ENCODE data around the gene PIGW.

Gene PIGW

GRCh38 chr17:36583787-36584186 is 49.0 kb downstream of the PIGW start:
- TF ChIP-seq CTCF (IDR thresholded peaks at IDR 0.05; ENCODE audit: extremely low read depth, insufficient read depth, missing control alignments), result no peak
- in situ Hi-C loops (cut with MboI; ENCODE audit: low pct_unique_long_range_greater_than_20kb, low sequenced_read_pairs, unreplicated experiment), result no loop called here
- no peak for DNase-seq (ENCODE audit: low spot score)

GRCh38 chr17:36586138-36586537 is 51.4 kb downstream of the PIGW start:
- no peak for DNase-seq (ENCODE audit: low spot score)
- no peak for TF ChIP-seq CTCF (IDR thresholded peaks at IDR 0.05; ENCODE audit: extremely low read depth, insufficient read depth, missing control alignments)
- in situ Hi-C loops (cut with MboI; ENCODE audit: low pct_unique_long_range_greater_than_20kb, low sequenced_read_pairs, unreplicated experiment), result no loop called here
